NCI-H2107 (cell line): Measurements from ENCODE around the gene S100A11.
"Not testable (repeated sequence)": the region's sequence is repeated elsewhere in the genome, so short reads cannot be mapped to it uniquely, and the experiment has no call there.

Experiments
- DNase-seq: peaks from one replicate; lab custom pipeline; 2025; lab: John Stamatoyannopoulos, UW

Gene S100A11

GRCh38 chr1:152036267-152037216 is at the start of gene S100A11:
Gene S100A11, minus strand, starts transcription at chr1:152037004. Its CDS starts 89 bp downstream, at chr1:152036915.
- DNase-seq: no peak

GRCh38 chr1:152084853-152085252 is 48.0 kb upstream of the S100A11 start:
- DNase-seq: no peak

GRCh38 chr1:152081026-152081425 is 44.2 kb upstream of the S100A11 start:
- not testable (repeated sequence) for DNase-seq

GRCh38 chr1:152080494-152080893 is 43.7 kb upstream of the S100A11 start:
- not testable (repeated sequence) for DNase-seq

DNA sequence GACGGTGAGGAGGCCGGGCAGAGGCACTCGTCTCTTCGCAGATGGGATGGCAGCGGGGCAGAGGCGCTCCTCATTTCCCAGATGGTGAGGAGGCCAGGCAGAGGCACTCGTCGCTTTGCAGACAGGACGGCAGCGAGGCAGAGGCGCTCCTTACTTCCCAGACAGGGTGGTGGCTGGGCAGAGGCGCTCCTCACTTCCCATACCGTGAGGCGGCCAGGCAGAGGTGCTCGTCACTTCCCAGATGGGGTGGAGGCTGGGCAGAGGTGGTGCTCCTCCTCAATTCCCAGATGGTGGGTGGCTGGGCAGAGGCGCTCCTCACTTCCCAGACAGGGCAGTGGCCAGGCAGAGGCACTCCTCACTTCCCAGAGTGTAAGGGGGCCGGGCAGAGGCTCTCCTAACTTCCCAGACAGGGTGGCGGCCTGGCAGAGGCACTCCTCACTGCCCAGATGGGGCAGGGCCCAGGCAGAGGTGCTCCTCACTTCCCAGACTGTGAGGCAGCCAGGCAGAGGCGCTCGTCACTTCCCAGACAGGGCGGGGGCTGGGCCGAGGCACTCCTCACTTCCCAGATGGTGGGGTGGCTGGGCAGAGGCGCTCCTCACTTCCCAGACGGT is 42.1 kb upstream of the S100A11 start:
- no peak for DNase-seq

DNA sequence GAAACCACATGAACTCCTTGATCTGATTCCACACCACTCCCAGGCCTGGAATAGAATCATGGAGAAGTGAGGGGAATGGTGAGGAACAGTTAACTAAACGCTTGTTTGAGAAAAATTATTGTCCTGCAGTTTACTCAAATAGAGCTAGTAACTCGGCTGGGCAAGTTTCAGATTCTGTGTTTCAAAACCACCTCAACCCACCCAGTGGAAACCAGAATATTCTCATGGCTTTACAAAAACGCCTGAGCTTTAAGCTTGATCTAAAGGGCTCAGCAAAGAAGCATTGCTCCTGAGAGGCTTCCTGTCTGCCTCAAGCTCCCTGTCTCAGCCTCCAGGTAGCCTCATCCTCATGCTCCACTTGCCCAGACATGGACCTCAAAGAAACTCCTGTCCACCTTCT is 35.5 kb upstream of the S100A11 start:
- no peak for DNase-seq

GRCh38 chr1:152071123-152071522 is 34.3 kb upstream of the S100A11 start:
- no peak for DNase-seq

GRCh38 chr1:152067929-152068328 is 31.1 kb upstream of the S100A11 start:
- DNase-seq: no peak

GRCh38 chr1:152067150-152067549 is 30.3 kb upstream of the S100A11 start:
- DNase-seq: no peak

DNA sequence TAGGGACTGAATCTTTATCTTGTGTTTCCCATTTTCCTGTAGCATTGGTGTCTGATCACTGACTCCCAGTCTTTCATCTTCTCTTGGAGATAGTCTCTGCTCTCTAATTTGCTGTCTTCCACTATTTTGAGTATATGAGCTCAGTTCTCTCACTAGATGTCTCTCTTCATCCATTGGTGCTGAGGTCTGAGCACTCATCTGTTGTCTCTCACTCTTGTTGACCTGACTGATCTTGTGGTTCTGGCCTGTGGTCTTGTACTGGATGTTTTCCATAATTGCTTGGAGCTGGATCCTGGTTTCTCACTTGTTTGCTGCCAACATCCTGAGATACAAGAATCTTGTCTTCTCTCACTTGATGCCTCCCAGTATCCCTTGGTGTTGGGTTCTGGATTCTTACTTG is 25.1 kb upstream of the S100A11 start:
- no peak for DNase-seq

DNA sequence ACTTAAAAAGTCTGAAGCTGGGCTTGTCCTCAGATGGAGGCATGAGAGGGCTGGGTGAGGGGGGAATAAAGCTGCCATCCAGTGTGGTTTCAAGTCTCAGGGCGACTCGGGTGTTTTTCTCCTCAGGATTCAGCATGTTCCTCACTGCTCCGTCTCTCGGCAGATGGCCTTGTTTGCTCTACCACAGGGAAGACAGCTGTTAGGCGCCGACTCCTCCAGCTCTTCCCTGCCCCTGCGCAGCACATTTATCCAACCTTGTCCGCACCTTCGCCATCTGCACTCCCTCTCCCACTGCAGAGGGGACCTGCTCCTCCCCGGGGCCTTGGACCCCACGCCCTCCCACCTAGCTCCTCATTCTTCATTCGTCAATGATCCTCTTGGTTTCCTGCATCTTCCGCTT is 16.6 kb upstream of the S100A11 start:
- no peak for DNase-seq

GRCh38 chr1:152052606-152053005 is 15.8 kb upstream of the S100A11 start:
- peak; percentile 69 for DNase-seq

DNA sequence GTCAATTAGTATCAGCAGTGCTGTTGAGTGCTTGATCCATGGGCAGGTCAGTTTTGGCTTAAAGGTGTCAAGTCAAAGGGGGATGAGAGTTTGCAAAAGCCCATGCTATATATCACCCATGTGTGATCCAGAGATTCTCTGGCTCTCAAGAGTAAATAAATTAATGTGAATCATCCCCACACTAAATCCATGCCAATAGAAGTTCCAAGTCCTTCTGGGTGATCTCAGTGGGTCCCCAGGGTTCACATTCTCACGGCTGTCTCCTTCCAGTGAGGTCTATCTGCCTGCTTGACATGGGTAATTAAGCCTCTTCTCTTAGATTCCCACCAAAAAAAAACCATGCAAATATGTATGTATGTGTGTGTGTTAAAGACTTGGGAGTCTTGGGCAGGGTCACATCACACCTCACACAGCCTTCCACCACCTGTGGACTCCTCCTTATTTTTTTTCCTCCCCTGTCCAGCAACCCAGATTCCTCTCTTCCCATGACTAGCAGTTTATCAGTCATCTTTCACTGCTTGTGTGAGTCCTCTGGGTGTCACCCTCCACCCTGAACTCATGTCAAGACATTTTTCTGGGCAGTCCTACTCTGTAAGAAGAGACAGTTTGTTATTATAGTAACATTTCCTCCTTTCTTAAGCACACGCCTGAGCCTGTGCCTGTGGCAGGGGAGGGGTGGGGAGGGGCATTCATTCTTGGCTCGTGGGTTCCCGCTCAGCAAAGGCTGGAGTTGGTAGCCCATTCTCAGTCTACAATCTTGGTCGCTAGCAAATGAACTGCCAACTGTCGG is 14.3 kb upstream of the S100A11 start:
- DNase-seq: no peak

GRCh38 chr1:152049291-152050083 is 12.7 kb upstream of the S100A11 start:
- DNase-seq: no peak

GRCh38 chr1:152048416-152049009 is 11.7 kb upstream of the S100A11 start:
- DNase-seq: no peak

DNA sequence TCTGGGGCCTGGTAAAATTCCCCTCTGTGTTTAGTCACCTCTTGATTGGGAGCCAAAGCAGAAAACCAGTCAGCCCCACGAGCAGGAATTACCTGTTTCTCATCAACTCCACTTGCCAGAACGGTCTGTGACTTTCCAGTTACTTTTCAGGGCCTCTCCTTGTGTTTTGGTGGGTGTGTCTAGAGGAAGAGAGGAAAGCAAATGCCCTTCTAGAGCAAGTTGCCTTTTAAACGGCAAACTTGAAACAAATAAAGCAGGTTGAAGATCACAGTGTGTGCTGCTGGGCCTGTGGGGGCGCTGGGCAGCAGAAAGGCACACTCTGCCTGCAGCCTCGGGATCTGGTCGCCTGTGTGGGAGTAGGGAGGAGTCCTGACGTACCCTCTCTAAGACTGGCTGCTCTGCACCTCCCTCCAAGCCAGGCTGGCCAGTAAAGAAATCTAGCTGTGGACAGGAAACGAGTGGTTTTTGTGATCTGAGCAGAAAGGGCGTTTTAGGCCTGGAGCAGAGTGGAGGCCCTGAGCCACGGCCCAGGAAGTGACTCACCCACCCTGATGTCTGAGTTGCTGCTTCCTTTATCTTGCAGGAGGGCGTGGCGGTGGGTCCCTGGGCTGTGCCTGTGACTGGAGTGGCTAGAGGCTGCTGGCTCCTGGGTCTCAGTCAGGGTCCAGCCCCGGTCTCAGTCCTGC is 11.1 kb upstream of the S100A11 start:
- DNase-seq: no peak

DNA sequence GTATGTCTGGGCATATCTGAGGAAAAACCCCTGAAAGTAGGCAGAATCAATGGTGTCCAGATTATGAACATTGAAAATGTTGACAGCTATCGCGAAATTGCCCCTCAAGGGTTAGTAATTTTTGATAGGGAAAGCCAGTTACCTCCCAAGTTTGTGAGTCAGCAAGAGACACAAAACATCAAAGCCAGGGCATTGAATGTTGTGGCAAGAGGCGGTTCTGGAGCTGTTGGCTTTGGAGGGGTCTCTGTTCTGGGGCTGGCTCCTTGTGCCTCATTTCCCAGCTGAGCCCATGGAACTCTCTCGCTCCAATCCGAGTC is 10.6 kb upstream of the S100A11 start:
- DNase-seq: no peak

- no peak for DNase-seq
Observed at GRCh38 chr1:152044386-152044785, 7.6 kb upstream of the S100A11 start.

DNA sequence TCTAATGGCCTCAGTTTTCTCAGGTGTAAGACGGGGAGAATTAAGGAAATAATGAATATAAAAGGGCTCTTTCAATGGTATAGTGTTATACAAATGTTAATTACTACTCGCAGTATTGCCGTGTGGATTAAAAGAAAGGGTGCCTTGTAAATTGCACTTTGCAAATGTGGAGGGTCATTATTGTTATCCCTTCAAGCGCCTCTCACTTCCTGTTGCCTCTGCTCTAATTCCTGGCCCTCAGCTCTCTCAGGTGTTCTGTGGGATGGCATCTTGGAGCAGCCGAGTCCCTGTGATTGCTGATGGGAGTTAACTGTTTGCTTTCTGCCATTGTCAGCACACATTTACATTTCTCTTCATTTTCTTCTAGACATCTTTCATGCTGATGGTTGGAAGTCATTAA is 7.1 kb upstream of the S100A11 start:
- no peak for DNase-seq

DNA sequence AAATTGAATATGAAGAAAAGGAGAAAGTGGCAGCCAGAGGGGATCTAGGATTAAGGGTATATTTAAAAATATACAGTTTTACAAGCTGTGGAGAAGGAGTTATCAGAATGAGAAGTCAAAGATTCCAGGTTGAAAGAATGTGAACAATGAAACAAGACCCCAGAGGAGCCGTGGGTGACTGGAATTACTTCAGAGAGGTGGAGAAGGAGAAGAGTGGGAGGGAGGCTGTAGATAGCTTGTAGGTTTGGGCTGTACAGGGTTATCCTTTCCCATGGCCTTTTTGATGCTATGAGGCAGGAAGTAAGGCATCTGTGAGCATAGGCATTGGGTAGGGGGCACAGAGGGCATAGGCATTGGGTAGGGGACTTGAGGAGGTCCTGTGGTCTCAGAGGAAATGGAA is 5.2 kb upstream of the S100A11 start:
- no peak for DNase-seq

DNA sequence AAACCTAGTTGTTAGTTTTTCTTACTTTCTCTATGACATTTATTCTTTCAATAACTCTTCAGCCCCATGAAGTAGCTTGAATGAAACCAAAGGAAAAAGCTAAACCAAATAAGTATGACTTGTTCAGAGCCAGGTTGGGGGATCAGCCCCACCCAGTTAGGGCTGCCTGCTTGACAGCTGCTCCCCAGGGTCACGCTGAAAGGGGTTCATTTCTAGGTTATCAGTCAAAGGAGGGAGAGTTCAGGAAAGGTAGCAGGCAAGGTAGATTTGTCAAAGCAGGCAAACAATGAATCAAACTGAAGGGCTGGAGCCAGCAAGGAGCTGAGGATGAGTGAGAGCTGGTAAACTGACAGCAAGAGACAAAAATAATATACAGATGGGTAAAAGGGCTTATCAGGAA is 3.1 kb upstream of the S100A11 start:
- no peak for DNase-seq
